ENCODE measurements around the gene CRYBA4.

CRYBA4 gene

GRCh38 chr22:26615149-26615548, 6.6 kb upstream of the CRYBA4 start:
- TF ChIP-seq CTCF (conservative IDR thresholded peaks at IDR 0.05; ENCODE audit: control insufficient read depth, insufficient read depth, low read depth, low read length): no peak
- no peak overlapping the region for H3K4me3 ChIP-seq (ENCODE audit: control insufficient read depth, low read depth, low read length)
- DNase-seq (ENCODE audit: low read depth): no peak

GRCh38 chr22:26615830-26616435, 5.8 kb upstream of the CRYBA4 start:
- H3K4me3 ChIP-seq (ENCODE audit: control insufficient read depth, low read depth, low read length): no peak overlapping the region
- no peak for TF ChIP-seq CTCF (conservative IDR thresholded peaks at IDR 0.05; ENCODE audit: control insufficient read depth, insufficient read depth, low read depth, low read length)

GRCh38 chr22:26616650-26617049, 5.1 kb upstream of the CRYBA4 start:
- DNase-seq (ENCODE audit: low read depth): no peak
- TF ChIP-seq CTCF (conservative IDR thresholded peaks at IDR 0.05; ENCODE audit: control insufficient read depth, insufficient read depth, low read depth, low read length): no peak
- no peak overlapping the region for H3K4me3 ChIP-seq (ENCODE audit: control insufficient read depth, low read depth, low read length)

More at GRCh38 chr22:26615830-26616435, 5.8 kb upstream of the CRYBA4 start:
- no peak for DNase-seq (ENCODE audit: low read depth)

- TF ChIP-seq CTCF (conservative IDR thresholded peaks at IDR 0.05; ENCODE audit: control insufficient read depth, insufficient read depth, low read depth, low read length): no peak
- no peak within 1 kb of the TSS for H3K4me3 ChIP-seq (ENCODE audit: control insufficient read depth, low read depth, low read length)
- peak; percentile 23 for DNase-seq (ENCODE audit: low read depth)
Measured at GRCh38 chr22:26617271-26618199, 4.2 kb upstream of the CRYBA4 start, which contains the start of gene CRYBB1. CRYBB1 (minus strand) TSS chr22:26618027; CDS start chr22:26616319, 1,708 bp downstream.

- TF ChIP-seq CTCF (conservative IDR thresholded peaks at IDR 0.05; ENCODE audit: control insufficient read depth, insufficient read depth, low read depth, low read length): no peak
- DNase-seq (ENCODE audit: low read depth): no peak
- H3K4me3 ChIP-seq (ENCODE audit: control insufficient read depth, low read depth, low read length): no peak overlapping the region
Measured at GRCh38 chr22:26618455-26618854, 3.3 kb upstream of the CRYBA4 start.

GRCh38 chr22:26619510-26619909, 2.3 kb upstream of the CRYBA4 start:
- no peak for DNase-seq (ENCODE audit: low read depth)
- H3K4me3 ChIP-seq (ENCODE audit: control insufficient read depth, low read depth, low read length): no peak overlapping the region
- no peak for TF ChIP-seq CTCF (conservative IDR thresholded peaks at IDR 0.05; ENCODE audit: control insufficient read depth, insufficient read depth, low read depth, low read length)
